ENCODE data around the gene RSPH1. TPM values are rescaled to one million over a fixed set of nuclear protein-coding genes. Genes with fewer than 3 reads are reported as not detected.

Gene RSPH1
- total RNA-seq, 1 experiment from 2014 or later, result 0.31 TPM

DNA sequence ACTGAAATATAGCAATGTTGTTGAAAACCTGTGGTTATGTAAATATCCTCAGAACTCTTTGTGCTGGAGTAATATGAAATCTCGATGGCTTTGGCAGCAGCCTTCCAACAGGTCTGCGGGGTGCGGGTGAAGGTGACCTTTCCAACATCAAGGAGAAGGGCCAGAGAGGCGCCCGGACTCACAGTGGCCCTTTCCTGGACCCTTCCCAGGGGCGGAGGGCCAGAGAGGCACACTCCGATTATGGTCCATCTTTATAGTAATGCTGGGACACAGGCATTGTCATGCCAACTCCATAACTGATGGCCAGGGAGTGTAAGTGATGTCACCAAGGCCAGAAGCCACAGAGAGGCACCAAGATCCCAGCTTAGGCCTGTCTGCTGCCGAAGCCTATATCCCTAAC is 35.7 kb upstream of the RSPH1 start:
- Histone ChIP-seq H3K18ac (ENCODE audit: insufficient read length, low read depth, low read length) (no peak overlapping the region), H3K14ac (ENCODE audit: insufficient read depth, low read length) (no peak overlapping the region), H3K23ac (ENCODE audit: insufficient read length, low read depth, low read length) (no peak overlapping the region), H4K5ac (ENCODE audit: insufficient read length, low read depth, low read length) (no peak overlapping the region), H3K4ac (ENCODE audit: low read depth, low read length) (no peak overlapping the region), H2BK12ac (ENCODE audit: insufficient read length, low read depth, low read length) (no peak overlapping the region), H2BK120ac (ENCODE audit: low read depth, low read length, poor library complexity, severe bottlenecking) (no peak overlapping the region), H3K4me2 (ENCODE audit: insufficient read depth, insufficient read length, low read length) (no peak overlapping the region), H2BK15ac (ENCODE audit: low read depth, low read length) (no peak overlapping the region), H3K9ac (ENCODE audit: extremely low read depth, insufficient read length, low read length) (no peak overlapping the region), H3K79me2 (ENCODE audit: insufficient read depth, low read length) (no peaks in the 10 kb centered on the region), H2BK5ac (ENCODE audit: insufficient read length, low read length) (no peak overlapping the region), H3K9me3 (ENCODE audit: control insufficient read depth, low read depth, low read length) (no peaks in the 10 kb centered on the region), H3T11ph (ENCODE audit: low read length) (no peak overlapping the region), H3K56ac (ENCODE audit: insufficient read length, low read depth, low read length) (no peak overlapping the region), H3K79me1 (ENCODE audit: insufficient read depth, low read depth, low read length, poor library complexity, severe bottlenecking) (no peaks in the 10 kb centered on the region), H2AFZ (ENCODE audit: low read length) (no peak overlapping the region), H3K27ac (ENCODE audit: insufficient read length, low read depth, low read length) (no peak overlapping the region), H3K4me1 (ENCODE audit: insufficient read depth, low read length) (no peaks in the 10 kb centered on the region; the same call in 1 of the 2 replicates), H4K20me1 (ENCODE audit: control insufficient read depth, insufficient read depth, insufficient read length) (no peaks in the 10 kb centered on the region), H2AK5ac (ENCODE audit: insufficient read length, low read length) (no peak overlapping the region), H4K8ac (replicated peaks; ENCODE audit: insufficient read length, low read depth, low read length) (no peak overlapping the region), H4K91ac (ENCODE audit: insufficient read length, low read depth, low read length) (no peak overlapping the region), H2BK20ac (ENCODE audit: low read depth, low read length, poor library complexity, severe bottlenecking) (no peak overlapping the region), H3K23me2 (ENCODE audit: insufficient read length, low read depth, low read length, poor library complexity, severe bottlenecking) (no peaks in the 10 kb centered on the region), H3K27me3 (ENCODE audit: insufficient read depth, low read length) (no peaks in the 10 kb centered on the region)
- no peak for DNase-seq
- TF ChIP-seq CTCF (conservative IDR thresholded peaks at IDR 0.05), result no peak
- Mint-ChIP-seq H3K27ac (no peak overlapping the region), H3K4me1 (peaks cover 27 to 28% of the 10 kb centered on the region in 2 experiments), H3K4me3 (no peak overlapping the region), H3K9me3 (no peaks in the 10 kb centered on the region), H3K27me3 (ENCODE audit: low read depth) (no peaks in the 10 kb centered on the region), H3K36me3 (ENCODE audit: insufficient read depth in 1 of 3, low read depth in 3 of 3) (peaks cover 0 to 51% (median 10%) of the 10 kb centered on the region in 3 experiments; a peak in 4 of 7 replicates)
- no CpG with 5 or more reads among the region's 8 CpGs for WGBS (ENCODE audit: extremely low coverage, insufficient read length, low lambda C conversion rate)

All from H9 (cell line).